Measurements from ENCODE around the gene SLC25A42.
A peak's percentile ranks its signal among the peaks of the same experiment; 100 is the strongest.

Gene SLC25A42

DNA sequence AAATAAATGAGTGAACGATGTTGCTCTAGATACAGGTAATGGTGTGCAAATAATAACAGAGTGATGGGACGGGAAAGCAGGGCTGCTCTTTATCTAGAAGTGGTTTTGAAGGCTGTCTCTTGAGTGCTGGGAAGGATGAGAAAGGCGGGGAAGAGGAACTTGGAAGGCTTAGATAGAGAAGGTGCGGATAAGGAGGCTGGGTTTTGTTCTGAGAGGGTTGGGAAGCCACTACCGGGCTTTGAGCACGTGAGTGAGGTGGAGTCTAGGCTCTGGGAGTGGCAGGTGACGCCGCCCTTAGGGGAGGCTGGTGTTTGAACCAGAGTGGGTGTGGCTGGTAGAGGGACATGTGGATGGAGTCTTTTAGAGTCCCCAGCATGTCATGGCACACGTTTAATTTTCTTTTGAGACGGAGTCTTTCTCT is 29.6 kb upstream of the SLC25A42 start:
- DNase-seq = peak; percentile 78
- H3K4me3 ChIP-seq (ENCODE audit: low read depth, low read length) = peak overlapping the region; percentile 69
- peaks cover 52% of the 10 kb centered on the region for H3K36me3 ChIP-seq
- no peaks in the 10 kb centered on the region for H3K4me1 ChIP-seq
- TF ChIP-seq, protein P1, sequence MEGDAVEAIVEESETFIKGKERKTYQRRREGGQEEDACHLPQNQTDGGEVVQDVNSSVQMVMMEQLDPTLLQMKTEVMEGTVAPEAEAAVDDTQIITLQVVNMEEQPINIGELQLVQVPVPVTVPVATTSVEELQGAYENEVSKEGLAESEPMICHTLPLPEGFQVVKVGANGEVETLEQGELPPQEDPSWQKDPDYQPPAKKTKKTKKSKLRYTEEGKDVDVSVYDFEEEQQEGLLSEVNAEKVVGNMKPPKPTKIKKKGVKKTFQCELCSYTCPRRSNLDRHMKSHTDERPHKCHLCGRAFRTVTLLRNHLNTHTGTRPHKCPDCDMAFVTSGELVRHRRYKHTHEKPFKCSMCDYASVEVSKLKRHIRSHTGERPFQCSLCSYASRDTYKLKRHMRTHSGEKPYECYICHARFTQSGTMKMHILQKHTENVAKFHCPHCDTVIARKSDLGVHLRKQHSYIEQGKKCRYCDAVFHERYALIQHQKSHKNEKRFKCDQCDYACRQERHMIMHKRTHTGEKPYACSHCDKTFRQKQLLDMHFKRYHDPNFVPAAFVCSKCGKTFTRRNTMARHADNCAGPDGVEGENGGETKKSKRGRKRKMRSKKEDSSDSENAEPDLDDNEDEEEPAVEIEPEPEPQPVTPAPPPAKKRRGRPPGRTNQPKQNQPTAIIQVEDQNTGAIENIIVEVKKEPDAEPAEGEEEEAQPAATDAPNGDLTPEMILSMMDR (IDR thresholded peaks at IDR 0.05; ENCODE audit: low read depth, low read length) = no peak
- H3K9me3 ChIP-seq = no peaks in the 10 kb centered on the region
- H3K27me3 ChIP-seq = no peaks in the 10 kb centered on the region

GRCh38 chr19:19039901-19040300 is 23.9 kb upstream of the SLC25A42 start:
- H3K36me3 ChIP-seq = peaks cover 69% of the 10 kb centered on the region
- H3K27me3 ChIP-seq = no peaks in the 10 kb centered on the region
- H3K4me1 ChIP-seq = no peaks in the 10 kb centered on the region
- H3K9me3 ChIP-seq = no peaks in the 10 kb centered on the region
- DNase-seq = no peak
- TF ChIP-seq, protein P1 (IDR thresholded peaks at IDR 0.05; ENCODE audit: low read depth, low read length) = no peak
- no peak overlapping the region for H3K4me3 ChIP-seq (ENCODE audit: low read depth, low read length)

GRCh38 chr19:19040417-19040816 is 23.4 kb upstream of the SLC25A42 start:
- Histone ChIP-seq H3K9me3 (no peaks in the 10 kb centered on the region), H3K36me3 (peaks cover 66% of the 10 kb centered on the region), H3K4me1 (no peaks in the 10 kb centered on the region), H3K27me3 (no peaks in the 10 kb centered on the region), H3K4me3 (ENCODE audit: low read depth, low read length) (no peak overlapping the region)
- TF ChIP-seq, protein P1 (IDR thresholded peaks at IDR 0.05; ENCODE audit: low read depth, low read length) = no peak
- DNase-seq = no peak

DNA sequence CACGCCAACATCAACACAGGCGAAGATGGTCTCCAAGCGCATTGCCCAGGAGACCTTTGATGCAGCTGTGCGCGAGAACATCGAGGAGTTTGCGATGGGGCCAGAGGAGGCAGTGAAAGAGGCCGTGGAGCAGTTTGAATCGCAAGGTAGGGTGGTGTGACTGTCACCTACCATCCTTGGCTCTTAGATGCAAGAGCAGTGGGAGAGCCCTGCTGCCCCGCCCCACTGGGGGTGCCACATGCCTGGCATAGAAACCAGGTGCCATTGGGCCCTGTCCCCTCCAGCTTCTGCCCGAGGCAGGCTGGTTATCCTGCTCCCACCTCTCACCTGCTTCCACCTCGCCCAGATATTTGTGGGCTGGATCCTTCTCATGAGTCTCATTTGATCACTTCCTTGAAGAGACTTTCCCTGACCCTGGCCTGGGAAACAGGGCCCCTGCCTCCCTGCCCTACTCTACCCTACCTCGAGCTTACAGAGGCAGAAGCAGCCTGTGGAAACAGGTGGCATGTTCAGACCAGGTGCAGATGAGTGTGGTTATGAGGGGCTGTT is 21.0 kb upstream of the SLC25A42 start:
- no peaks in the 10 kb centered on the region for H3K4me1 ChIP-seq
- TF ChIP-seq, protein P1 (IDR thresholded peaks at IDR 0.05; ENCODE audit: low read depth, low read length) = no peak
- no peak for DNase-seq
- H3K27me3 ChIP-seq = no peaks in the 10 kb centered on the region
- no peak overlapping the region for H3K4me3 ChIP-seq (ENCODE audit: low read depth, low read length)
- H3K36me3 ChIP-seq = peaks cover 66% of the 10 kb centered on the region
- no peaks in the 10 kb centered on the region for H3K9me3 ChIP-seq

DNA sequence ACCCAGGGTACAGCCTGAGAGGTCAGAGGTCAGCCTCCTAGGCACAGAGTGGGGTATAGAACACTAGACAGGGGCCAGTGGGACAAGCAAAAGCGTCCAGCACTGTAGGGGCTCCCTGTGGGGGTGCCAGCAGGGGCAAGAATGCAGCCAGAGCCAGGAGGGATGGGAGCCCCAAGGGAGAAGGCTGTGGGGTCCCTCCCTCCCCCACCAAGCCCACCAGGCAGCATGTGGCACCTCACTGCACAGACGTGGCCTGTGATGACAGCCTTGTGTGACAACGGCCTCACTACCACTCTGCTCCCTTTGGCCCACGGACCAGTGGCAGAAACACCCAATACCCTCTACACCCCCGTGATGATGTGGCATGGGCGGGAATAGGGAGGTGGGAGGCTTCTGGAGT is 20.3 kb upstream of the SLC25A42 start:
- peaks cover 66% of the 10 kb centered on the region for H3K36me3 ChIP-seq
- no peak for DNase-seq
- no peaks in the 10 kb centered on the region for H3K27me3 ChIP-seq
- no peak overlapping the region for H3K4me3 ChIP-seq (ENCODE audit: low read depth, low read length)
- no peaks in the 10 kb centered on the region for H3K4me1 ChIP-seq
- H3K9me3 ChIP-seq = no peaks in the 10 kb centered on the region
- TF ChIP-seq, protein P1 (IDR thresholded peaks at IDR 0.05; ENCODE audit: low read depth, low read length) = no peak

DNA sequence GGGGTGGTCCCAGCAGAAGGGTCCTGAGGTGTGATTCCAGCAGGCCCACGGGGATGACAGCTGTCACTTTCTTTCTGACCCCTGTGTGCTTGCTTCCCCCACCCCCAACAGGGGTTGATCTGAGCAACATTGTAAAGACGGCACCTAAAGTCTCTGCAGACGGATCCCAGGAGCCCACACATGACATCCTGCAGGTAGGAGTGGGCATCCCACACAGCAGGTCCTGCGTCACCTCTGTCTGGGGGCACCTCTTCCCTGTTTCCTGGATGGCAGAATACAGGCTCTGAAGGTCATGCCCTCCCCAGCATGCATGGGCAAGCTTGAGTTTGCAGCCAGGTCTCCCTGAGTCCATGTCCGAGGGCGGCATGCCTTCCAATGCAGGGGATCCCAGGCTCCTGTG is 19.9 kb upstream of the SLC25A42 start:
- Histone ChIP-seq H3K27me3 (no peaks in the 10 kb centered on the region), H3K4me1 (no peaks in the 10 kb centered on the region), H3K9me3 (no peaks in the 10 kb centered on the region), H3K4me3 (ENCODE audit: low read depth, low read length) (no peak overlapping the region), H3K36me3 (peaks cover 67% of the 10 kb centered on the region)
- TF ChIP-seq, protein P1 (IDR thresholded peaks at IDR 0.05; ENCODE audit: low read depth, low read length) = no peak
- DNase-seq = no peak
